KMS-11 (cell line): ENCODE data around the gene RBMY1D.

Experiments
- H2AFZ ChIP-seq: fragments of 200-600 bp; sonication (generic); 2 replicates; pipeline ENCODE4 v1.6.1; 2016; ENCODE audit warnings: antibody characterized with exemption, mixed run types, low read depth
- H3K27ac ChIP-seq: fragments of 200-600 bp; sonication (generic); 2 replicates; pipeline ENCODE4 v1.6.1; 2016; ENCODE audit warnings: mild to moderate bottlenecking, mixed run types
- H3K27me3 ChIP-seq: fragments of 200-600 bp; sonication (generic); 2 replicates; pipeline ENCODE4 v1.6.1; 2017; ENCODE audit warnings: mild to moderate bottlenecking, low read depth, mixed run types, moderate library complexity; ENCODE audit not compliant: insufficient read depth
- H3K36me3 ChIP-seq: fragments of 200-600 bp; sonication (generic); 2 replicates; pipeline ENCODE4 v1.6.1; 2017; ENCODE audit warnings: mild to moderate bottlenecking, mixed run types; ENCODE audit not compliant: insufficient read depth
- H3K4me1 ChIP-seq: fragments of 200-600 bp; sonication (generic); 2 replicates; pipeline ENCODE4 v1.6.1; 2016; ENCODE audit warnings: mild to moderate bottlenecking, low read depth, mixed run types; ENCODE audit not compliant: poor library complexity, severe bottlenecking
- H3K4me2 ChIP-seq: fragments of 200-600 bp; sonication (generic); 2 replicates; pipeline ENCODE4 v1.7.0; 2016; ENCODE audit warnings: mild to moderate bottlenecking, mixed run types
- H3K4me3 ChIP-seq: fragments of 200-600 bp; sonication (generic); IDR thresholded peaks from 2 replicates; pipeline ENCODE4 v1.6.1; 2017; ENCODE audit warnings: low read depth, low read length, mixed read lengths; ENCODE audit not compliant: insufficient read depth
- H3K79me2 ChIP-seq: fragments of 200-600 bp; sonication (generic); 2 replicates; pipeline ENCODE4 v1.6.1; 2016; ENCODE audit warnings: low read depth, mixed run types; ENCODE audit not compliant: insufficient read depth
- H3K9ac ChIP-seq: fragments of 200-600 bp; sonication (generic); 2 replicates; pipeline ENCODE4 v1.6.1; 2016; ENCODE audit warnings: mild to moderate bottlenecking, mixed run types
- H4K20me1 ChIP-seq: fragments of 200-600 bp; sonication (generic); 2 replicates; pipeline ENCODE4 v1.6.1; 2016; ENCODE audit warnings: mild to moderate bottlenecking, mixed run types; ENCODE audit not compliant: insufficient read depth
- TF ChIP-seq, protein P1 (sequence below): fragments of 200-600 bp; sonication (generic); conservative IDR thresholded peaks from 2 replicates; pipeline ENCODE4 v1.6.1; 2017; ENCODE audit warnings: low read depth, mild to moderate bottlenecking, antibody characterized with exemption, low read length, moderate library complexity, mixed read lengths

Gene RBMY1D

DNA sequence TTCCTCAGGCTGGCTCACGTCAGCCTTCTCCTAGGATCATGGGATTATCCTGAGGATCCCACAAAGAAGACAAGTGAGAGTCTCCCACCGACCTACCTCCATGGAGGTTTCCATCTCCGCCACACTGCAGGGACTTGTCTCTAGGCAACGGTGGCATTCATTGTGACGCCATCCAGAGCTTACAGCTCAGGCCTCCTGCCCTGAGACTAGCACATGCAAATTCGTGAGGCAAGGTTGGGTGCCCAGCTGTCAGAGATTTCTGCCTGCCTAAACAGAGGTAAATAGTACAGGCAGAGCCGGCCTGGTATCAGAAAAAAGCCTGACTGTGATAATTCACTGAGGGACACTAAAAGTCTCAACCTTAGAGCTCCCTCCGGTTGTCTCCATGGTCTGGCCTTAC lies 58.0 kb downstream of the RBMY1D start:
- Histone ChIP-seq H3K4me2 (no peak overlapping the region), H3K27me3 (no peaks in the 10 kb centered on the region), H3K4me1 (no peaks in the 10 kb centered on the region), H2AFZ (no peak overlapping the region), H3K4me3 (no peak overlapping the region), H3K36me3 (no peaks in the 10 kb centered on the region), H3K79me2 (no peaks in the 10 kb centered on the region), H3K9ac (no peak overlapping the region), H3K27ac (no peak overlapping the region), H4K20me1 (no peaks in the 10 kb centered on the region)
- TF ChIP-seq, protein P1, sequence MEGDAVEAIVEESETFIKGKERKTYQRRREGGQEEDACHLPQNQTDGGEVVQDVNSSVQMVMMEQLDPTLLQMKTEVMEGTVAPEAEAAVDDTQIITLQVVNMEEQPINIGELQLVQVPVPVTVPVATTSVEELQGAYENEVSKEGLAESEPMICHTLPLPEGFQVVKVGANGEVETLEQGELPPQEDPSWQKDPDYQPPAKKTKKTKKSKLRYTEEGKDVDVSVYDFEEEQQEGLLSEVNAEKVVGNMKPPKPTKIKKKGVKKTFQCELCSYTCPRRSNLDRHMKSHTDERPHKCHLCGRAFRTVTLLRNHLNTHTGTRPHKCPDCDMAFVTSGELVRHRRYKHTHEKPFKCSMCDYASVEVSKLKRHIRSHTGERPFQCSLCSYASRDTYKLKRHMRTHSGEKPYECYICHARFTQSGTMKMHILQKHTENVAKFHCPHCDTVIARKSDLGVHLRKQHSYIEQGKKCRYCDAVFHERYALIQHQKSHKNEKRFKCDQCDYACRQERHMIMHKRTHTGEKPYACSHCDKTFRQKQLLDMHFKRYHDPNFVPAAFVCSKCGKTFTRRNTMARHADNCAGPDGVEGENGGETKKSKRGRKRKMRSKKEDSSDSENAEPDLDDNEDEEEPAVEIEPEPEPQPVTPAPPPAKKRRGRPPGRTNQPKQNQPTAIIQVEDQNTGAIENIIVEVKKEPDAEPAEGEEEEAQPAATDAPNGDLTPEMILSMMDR: no peak

DNA sequence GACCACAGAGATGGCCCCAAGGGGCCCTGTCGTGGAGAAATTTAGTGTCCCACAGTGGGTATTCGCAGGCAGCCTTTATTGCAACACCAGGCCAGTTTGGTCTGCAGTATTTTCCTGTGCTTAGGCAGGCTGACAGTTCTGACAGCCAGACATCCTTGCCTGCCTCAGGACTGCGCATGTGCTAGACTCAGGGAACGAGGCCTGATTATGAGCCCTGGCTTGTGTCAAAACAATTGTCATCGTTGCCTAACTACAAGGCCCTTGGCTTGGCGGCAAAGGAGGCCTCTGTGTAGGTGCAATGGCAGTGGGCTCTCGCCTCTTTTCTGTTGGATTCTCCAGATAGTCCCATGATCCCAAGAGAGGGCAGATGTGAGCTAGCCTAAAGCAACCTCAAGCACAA lies 59.3 kb downstream of the RBMY1D start:
- TF ChIP-seq, protein P1: no peak
- H2AFZ ChIP-seq: no peak overlapping the region
- no peaks in the 10 kb centered on the region for H3K79me2 ChIP-seq
- no peaks in the 10 kb centered on the region for H4K20me1 ChIP-seq
- no peak overlapping the region for H3K4me3 ChIP-seq
- H3K4me1 ChIP-seq: no peaks in the 10 kb centered on the region
- H3K9ac ChIP-seq: no peak overlapping the region
- no peak overlapping the region for H3K27ac ChIP-seq
- H3K27me3 ChIP-seq: no peaks in the 10 kb centered on the region
- H3K4me2 ChIP-seq: no peak overlapping the region
- no peaks in the 10 kb centered on the region for H3K36me3 ChIP-seq
